WTC11 (cell line): ENCODE results near the gene FSTL4. TPM values are rescaled to one million over a fixed set of nuclear protein-coding genes. Genes with fewer than 3 reads are reported as not detected.

Experiments
- ATAC-seq: fragments of 200-7000 bp; cut with Tn5 transposase; 2 replicates; pipeline ENCODE4 v1.10.0; 2021; ENCODE audit warnings: mild to moderate bottlenecking, moderate library complexity
- CTCF ChIA-PET: fragments of 300-600 bp; sonication (Branson Sonifier 250); formaldehyde crosslinking; loops from one replicate; lab custom pipeline; 2021; ENCODE audit warnings: antibody characterized with exemption; lab: Charles Lee
- POLR2A ChIA-PET: fragments of 350-600 bp; sonication (Branson Sonifier 250); formaldehyde crosslinking; loops from one replicate; lab custom pipeline; 2021; ENCODE audit warnings: antibody characterized with exemption; lab: Charles Lee
- DNase-seq: peaks from one replicate; pipeline ENCODE4 v3.0.0; 2021; ENCODE audit warnings: low spot score
- H3K27ac Mint-ChIP-seq: 2 replicates; pipeline ENCODE4 v1.8.0; 2021; ENCODE audit warnings: mixed read lengths
- H3K27me3 Mint-ChIP-seq: 2 replicates; pipeline ENCODE4 v1.8.0; 2021; ENCODE audit warnings: low read depth, mild to moderate bottlenecking, moderate library complexity, mixed read lengths
- H3K36me3 Mint-ChIP-seq: 2 replicates; pipeline ENCODE4 v1.8.0; 2021; ENCODE audit warnings: mixed read lengths
- H3K4me1 Mint-ChIP-seq: 2 replicates; pipeline ENCODE4 v1.8.0; 2022; ENCODE audit warnings: mixed read lengths
- H3K4me3 Mint-ChIP-seq: 2 replicates; pipeline ENCODE4 v1.8.0; 2021; ENCODE audit warnings: mild to moderate bottlenecking, moderate library complexity, mixed read lengths
- H3K9me3 Mint-ChIP-seq: 2 replicates; pipeline ENCODE4 v1.8.0; 2021; ENCODE audit warnings: mixed read lengths
- AFF4 ChIP-seq: sonication (generic); formaldehyde crosslinking; IDR thresholded peaks from 2 replicates; pipeline ENCODE4 v1.8.1; 2023; ENCODE audit warnings: mild to moderate bottlenecking, missing genetic modification reagents, borderline replicate concordance
- ATF2 ChIP-seq: sonication (generic); formaldehyde crosslinking; IDR thresholded peaks from 2 replicates; pipeline ENCODE4 v1.8.1; 2022; ENCODE audit warnings: low read depth, missing genetic modification reagents, borderline replicate concordance
- CDX4 ChIP-seq: fragments of 250-450 bp; sonication (Bioruptor Pico); IDR thresholded peaks from 2 replicates; pipeline ENCODE4 v1.9.0; 2021; ENCODE audit warnings: moderate library complexity, mild to moderate bottlenecking, inconsistent platforms, borderline replicate concordance
- CREM ChIP-seq: sonication (generic); formaldehyde crosslinking; IDR thresholded peaks from 2 replicates; pipeline ENCODE4 v1.8.1; 2022; ENCODE audit warnings: mild to moderate bottlenecking, missing genetic modification reagents, moderate library complexity
- CTCF ChIP-seq: fragments of 200-600 bp; IDR thresholded peaks from 2 replicates; pipeline ENCODE4 v1.8.0; 2022; ENCODE audit warnings: antibody characterized with exemption
- ERG ChIP-seq: fragments of 250-450 bp; sonication (Bioruptor Pico); IDR thresholded peaks from 2 replicates; pipeline ENCODE4 v1.8.0; 2021; ENCODE audit warnings: mild to moderate bottlenecking
- GTF2I ChIP-seq: fragments of 250-450 bp; sonication (Bioruptor Pico); conservative IDR thresholded peaks from 2 replicates; pipeline ENCODE4 v1.4.0; 2021; ENCODE audit warnings: mild to moderate bottlenecking
- IRF1 ChIP-seq: sonication (generic); formaldehyde crosslinking; IDR thresholded peaks from 2 replicates; pipeline ENCODE4 v1.8.0; 2023; ENCODE audit warnings: missing genetic modification reagents
- MXD4 ChIP-seq: fragments of 250-450 bp; sonication (Bioruptor Pico); IDR thresholded peaks from 2 replicates; pipeline ENCODE4 v1.8.0; 2021; ENCODE audit warnings: mild to moderate bottlenecking, moderate library complexity, borderline replicate concordance
- NR1H2 ChIP-seq: sonication (generic); formaldehyde crosslinking; IDR thresholded peaks from 2 replicates; pipeline ENCODE4 v1.9.0; 2021; ENCODE audit warnings: mild to moderate bottlenecking, moderate library complexity, missing genetic modification reagents
- NR3C1 ChIP-seq: sonication (generic); formaldehyde crosslinking; conservative IDR thresholded peaks from 2 replicates; pipeline ENCODE4 v1.8.1; 2023; ENCODE audit warnings: low read depth, mild to moderate bottlenecking, missing genetic modification reagents
- RORB ChIP-seq: fragments of 250-450 bp; sonication (Bioruptor Pico); IDR thresholded peaks from 2 replicates; pipeline ENCODE4 v1.9.0; 2021; ENCODE audit warnings: mild to moderate bottlenecking
- TCF7 ChIP-seq: sonication (generic); formaldehyde crosslinking; IDR thresholded peaks from 2 replicates; pipeline ENCODE4 v1.8.0; 2022; ENCODE audit warnings: mild to moderate bottlenecking, low read depth, missing genetic modification reagents, moderate library complexity
- ZBTB43 ChIP-seq: sonication (generic); formaldehyde crosslinking; IDR thresholded peaks from 2 replicates; pipeline ENCODE4 v1.8.1; 2023; ENCODE audit warnings: mild to moderate bottlenecking, missing genetic modification reagents
- ZNF281 ChIP-seq: sonication (generic); formaldehyde crosslinking; IDR thresholded peaks from 2 replicates; pipeline ENCODE4 v1.8.0; 2023; ENCODE audit warnings: mild to moderate bottlenecking, missing genetic modification reagents
- ZNF423 ChIP-seq: fragments of 250-450 bp; sonication (Bioruptor Pico); IDR thresholded peaks from 2 replicates; pipeline ENCODE4 v2.1.2; 2022; ENCODE audit warnings: mild to moderate bottlenecking, moderate library complexity
- ZNF425 ChIP-seq: fragments of 250-450 bp; sonication (Bioruptor Pico); conservative IDR thresholded peaks from 2 replicates; pipeline ENCODE4 v1.9.0; 2021; ENCODE audit warnings: mild to moderate bottlenecking
- total RNA-seq: library from RNA; stranded (reverse); gene quantifications from 3 replicates; pipeline ENCODE4 v1.2.3, GENCODE V29; 2021

Gene FSTL4
- total RNA-seq, 1 experiment from 2014 or later, result 6.1 TPM

- ChIA-PET CTCF (no interaction called here), POLR2A (interaction anchor here (1.6 kb wide), 1 partner anchor 16 kb away, joined by 3 read pairs; no protein-coding TSS in a partner anchor)
- H3K27ac Mint-ChIP-seq, result no peak overlapping the region
- no peaks in the 10 kb centered on the region for H3K9me3 Mint-ChIP-seq
- peaks cover 40% of the 10 kb centered on the region for H3K4me1 Mint-ChIP-seq
- no peaks in the 10 kb centered on the region for H3K36me3 Mint-ChIP-seq
- no peak overlapping the region for H3K4me3 Mint-ChIP-seq
- peaks cover 7% of the 10 kb centered on the region; the same call in 1 of the 2 replicates for H3K27me3 Mint-ChIP-seq
- no peak for ATAC-seq
- no peak for TF ChIP-seq ZNF425 (CRISPR knock-in tag)
- TF ChIP-seq IRF1, result no peak
- no peak for TF ChIP-seq ZBTB43 (CRISPR knock-in tag)
- no peak for TF ChIP-seq CTCF
- no peak for TF ChIP-seq ATF2 (CRISPR knock-in tag)
- no peak for TF ChIP-seq CREM
- no peak for TF ChIP-seq NR1H2 (CRISPR knock-in tag)
- no peak for TF ChIP-seq CDX4 (CRISPR knock-in tag)
- TF ChIP-seq ZNF423 (CRISPR knock-in tag), result no peak
- no peak for TF ChIP-seq MXD4 (CRISPR knock-in tag)
- TF ChIP-seq RORB (CRISPR knock-in tag), result no peak
- no peak for TF ChIP-seq AFF4 (CRISPR knock-in tag)
- TF ChIP-seq ZNF281 (CRISPR knock-in tag), result no peak
- TF ChIP-seq GTF2I (CRISPR knock-in tag), result no peak
- TF ChIP-seq TCF7 (CRISPR knock-in tag), result no peak
- no peak for TF ChIP-seq ERG (CRISPR knock-in tag)
- TF ChIP-seq NR3C1 (CRISPR knock-in tag), result no peak
- no peak for DNase-seq
Measured at GRCh38 chr5:133429046-133429445, 183.3 kb downstream of the FSTL4 start.
